Tibial nerve (tissue), 4 donors: Measurements from ENCODE around the gene LZTFL1. TPM values are rescaled to one million over a fixed set of nuclear protein-coding genes. Genes with fewer than 3 reads are reported as not detected.

Experiments used
- DNase-seq, 2 donors: peaks; one replicate each; pipeline ENCODE4 v3.0.0-alpha.2; 2019; ENCODE audit warnings: low spot score in 2 of 2
- H3K27ac ChIP-seq, 4 donors: fragments of 200-600 bp; sonication (generic) in 3 of 4; one replicate each; pipeline ENCODE4 v1.5.1; 2017 to 2019; ENCODE audit warnings: mild to moderate bottlenecking in 1 of 4
- H3K27me3 ChIP-seq, 2 donors: fragments of 200-600 bp; sonication (generic) in 1 of 2; one replicate each; pipeline versions ENCODE4 v1.5.1 to v1.6.0; 2017 to 2019
- H3K36me3 ChIP-seq, 3 donors: fragments of 200-600 bp; sonication (generic); one replicate each; pipeline ENCODE4 v1.5.1; 2018 to 2019
- H3K4me1 ChIP-seq, 4 donors: fragments of 200-600 bp; sonication (generic) in 3 of 4; one replicate each; pipeline ENCODE4 v1.5.1; 2017 to 2019
- H3K4me3 ChIP-seq, 4 donors: fragments of 200-600 bp; sonication (generic) in 3 of 4; one replicate each; pipeline ENCODE4 v1.5.1; 2017 to 2019; ENCODE audit warnings: mild to moderate bottlenecking in 1 of 4, moderate library complexity in 1 of 4
- H3K9me3 ChIP-seq, 4 donors: fragments of 200-600 bp; sonication (generic) in 3 of 4; one replicate each; pipeline ENCODE4 v1.5.1; 2017 to 2019
- CTCF ChIP-seq, 5 experiments: fragments of 200-600 bp in 3 of 5; fragments of 450-650 bp in 2 of 5; sonication (generic) in 3 of 5; IDR thresholded peaks; one replicate each; pipeline ENCODE4 v1.5.1; 2016 to 2019; ENCODE audit warnings: antibody characterized with exemption in 5 of 5, mild to moderate bottlenecking in 3 of 5, moderate library complexity in 2 of 5
- EP300 ChIP-seq, 2 donors: sonication (generic); formaldehyde crosslinking; IDR thresholded peaks; one replicate each; pipeline ENCODE4 v1.6.1; 2017; ENCODE audit warnings: antibody characterized with exemption in 2 of 2, mild to moderate bottlenecking in 1 of 2
- POLR2A ChIP-seq, 2 donors: fragments of 450-650 bp; IDR thresholded peaks; one replicate each; pipeline ENCODE4 v1.6.1; 2017; ENCODE audit warnings: antibody characterized with exemption in 2 of 2, mild to moderate bottlenecking in 2 of 2, moderate library complexity in 2 of 2
- WGBS, 2 donors: methylation state at CpG; one replicate each; pipeline ENCODE4 v1.1.5; 2018; 5-methylcytosine and 5-hydroxymethylcytosine counted together
- total RNA-seq, 4 donors: library from RNA; depleted of rRNA; stranded (reverse); fragments of >200 nt; gene quantifications; one replicate each; pipeline ENCODE4 v1.1.0, GENCODE V29; 2016

The LZTFL1 gene
- total RNA-seq, 4 donors from 2014 or later: 12.6 to 32.2 (median 21.3) TPM

- TF ChIP-seq CTCF (IDR thresholded peaks at IDR 0.05) (no peak), POLR2A (IDR thresholded peaks at IDR 0.05) (no peak), EP300 (IDR thresholded peaks at IDR 0.05) (no peak)
- H3K27me3 ChIP-seq: peaks cover 0 to 54% of the 10 kb centered on the region in 2 donors
- WGBS, 2 donors: 100% methylated on average over 2 of the region's 2 CpGs
- no peak overlapping the region for H3K27ac ChIP-seq
- H3K36me3 ChIP-seq: no peaks in the 10 kb centered on the region
- no peaks in the 10 kb centered on the region for H3K9me3 ChIP-seq
- H3K4me1 ChIP-seq: peaks cover 0 to 15% (median 10%) of the 10 kb centered on the region in 4 donors
- no peak overlapping the region for H3K4me3 ChIP-seq
- no peak for DNase-seq
Observed at GRCh38 chr3:45799586-45799985, 42.3 kb downstream of the LZTFL1 start.

GRCh38 chr3:45798034-45798433 lies 43.9 kb downstream of the LZTFL1 start:
- 54 to 63% methylated on average over 4 of the region's 4 CpGs for WGBS, 2 donors
- TF ChIP-seq CTCF (IDR thresholded peaks at IDR 0.05) (no peak), POLR2A (IDR thresholded peaks at IDR 0.05) (no peak), EP300 (IDR thresholded peaks at IDR 0.05) (no peak)
- H3K27me3 ChIP-seq: peaks cover 0 to 62% of the 10 kb centered on the region in 2 donors

GRCh38 chr3:45796902-45797637 lies 44.8 kb downstream of the LZTFL1 start:
- Histone ChIP-seq H3K4me3 (peak overlapping the region in 3 of 4 donors; percentile 42 to 65 (median 46)), H3K36me3 (no peaks in the 10 kb centered on the region), H3K9me3 (no peaks in the 10 kb centered on the region), H3K27ac (peak overlapping the region in 1 of 4 donors; percentile 55), H3K27me3 (peaks cover 0 to 62% of the 10 kb centered on the region in 2 donors), H3K4me1 (peaks cover 0 to 20% (median 10%) of the 10 kb centered on the region in 4 donors)
- no peak for TF ChIP-seq POLR2A (IDR thresholded peaks at IDR 0.05)
- TF ChIP-seq EP300 (IDR thresholded peaks at IDR 0.05): no peak
- no peak for TF ChIP-seq CTCF (IDR thresholded peaks at IDR 0.05)
- WGBS, 2 donors: 67 to 70% methylated on average over 13 of the region's 13 CpGs
- DNase-seq: no peak

More at GRCh38 chr3:45798034-45798433, 43.9 kb downstream of the LZTFL1 start:
- no peak overlapping the region for H3K4me3 ChIP-seq
- DNase-seq: no peak
- H3K27ac ChIP-seq: no peak overlapping the region
- no peaks in the 10 kb centered on the region for H3K9me3 ChIP-seq
- no peaks in the 10 kb centered on the region for H3K36me3 ChIP-seq
- peaks cover 0 to 20% (median 10%) of the 10 kb centered on the region in 4 donors for H3K4me1 ChIP-seq

GRCh38 chr3:45795882-45796765 lies 45.8 kb downstream of the LZTFL1 start, which contains the start of gene SLC6A20:
Gene SLC6A20 (minus strand): TSS chr3:45796536. CDS start chr3:45796419, 117 bp downstream.
- Histone ChIP-seq H3K4me1 (peaks cover 0 to 20% (median 10%) of the 10 kb centered on the region in 4 donors), H3K27me3 (peaks cover 0 to 62% of the 10 kb centered on the region in 2 donors), H3K4me3 (peak within 1 kb of the TSS; percentile 35 to 65 (median 44)), H3K36me3 (no peaks in the 10 kb centered on the region), H3K27ac (peak within 1 kb of the TSS in 2 of 4 donors; percentile 55 to 60), H3K9me3 (no peaks in the 10 kb centered on the region)
- no peak for DNase-seq
- 2 to 3% methylated on average over 62 to 85 of the region's 91 CpGs for WGBS, 2 donors
- TF ChIP-seq CTCF (IDR thresholded peaks at IDR 0.05): no peak
- no peak for TF ChIP-seq EP300 (IDR thresholded peaks at IDR 0.05)
- no peak for TF ChIP-seq POLR2A (IDR thresholded peaks at IDR 0.05)
